HepG2 (cell line): ENCODE measurements around the gene STK31. TPM values are rescaled to one million over a fixed set of nuclear protein-coding genes. Genes with fewer than 3 reads are reported as not detected.

Experiments used
- polyA plus RNA-seq, 8 experiments: library from polyadenylated mRNA; depleted of rRNA in 3 of 8; stranded (reverse) in 7 of 8; unstranded in 1 of 8; fragments of >200 nt; fragmentation: Illumina TruSeq in 4 of 8; extraction: Trizol in 4 of 8; gene quantifications; 2 replicates each; pipeline versions ENCODE4 v1.2.1 to v1.2.3, GENCODE V29; 2011 to 2016; ENCODE audit warnings: low read depth in 4 of 8, missing spikeins in 1 of 8, mixed read lengths in 1 of 8; ENCODE audit not compliant: insufficient read depth in 1 of 8
- total RNA-seq, 5 experiments: library from RNA; depleted of rRNA; stranded (reverse); fragments of >200 nt; fragmentation: Illumina TruSeq; extraction: Trizol; gene quantifications; 2 replicates each; pipeline ENCODE4 v1.2.3, GENCODE V29; 2016; ENCODE audit warnings: low read depth in 1 of 5

The STK31 gene
- total and polyA plus RNA-seq, 2 of the 13 experiments (the other 11 are each of a cell fraction or from before 2014, with no cell fraction given), result not detected

Other genes with a start within 250 kb of the STK31 start
- 37.7 and 51.2 TPM in 2 replicates for gene IGF2BP3, start 239.7 kb upstream of the STK31 start, total RNA-seq (2016; rRNA removed; fragmentation: Illumina TruSeq; extraction: Trizol)
- 33.5 and 39.5 TPM in 2 replicates for gene IGF2BP3, start 239.7 kb upstream of the STK31 start, polyA plus RNA-seq (2011; rRNA removed)
- 39.1 and 52.7 TPM in 2 replicates for gene TRA2A, start 178.2 kb upstream of the STK31 start, total RNA-seq (2016; rRNA removed; fragmentation: Illumina TruSeq; extraction: Trizol)
- 38.5 and 41.6 TPM in 2 replicates for gene TRA2A, start 178.2 kb upstream of the STK31 start, polyA plus RNA-seq (2011; rRNA removed)
- gene CCDC126, start 112.8 kb upstream of the STK31 start, total RNA-seq (2016; rRNA removed; fragmentation: Illumina TruSeq; extraction: Trizol), result 8.7 and 9.3 TPM in 2 replicates
- gene CCDC126, start 112.8 kb upstream of the STK31 start, polyA plus RNA-seq (2011; rRNA removed), result 3.5 and 3.9 TPM in 2 replicates
- not detected in 2 replicates for gene FAM221A, start 30.0 kb upstream of the STK31 start, total RNA-seq (2016; rRNA removed; fragmentation: Illumina TruSeq; extraction: Trizol)
- 0.08 TPM in 1 of 2 replicates, not detected in the other for gene FAM221A, start 30.0 kb upstream of the STK31 start, polyA plus RNA-seq (2011; rRNA removed)